ENCODE results near the gene ZNF185.

Gene ZNF185

GRCh38 chrX:152897222-152898131 lies at the start of gene ZNF185:
Gene ZNF185 (plus strand): TSS chrX:152898067. CDS start chrX:152914490, 16,423 bp downstream.
- peak; percentile 53 for DNase-seq

DNA sequence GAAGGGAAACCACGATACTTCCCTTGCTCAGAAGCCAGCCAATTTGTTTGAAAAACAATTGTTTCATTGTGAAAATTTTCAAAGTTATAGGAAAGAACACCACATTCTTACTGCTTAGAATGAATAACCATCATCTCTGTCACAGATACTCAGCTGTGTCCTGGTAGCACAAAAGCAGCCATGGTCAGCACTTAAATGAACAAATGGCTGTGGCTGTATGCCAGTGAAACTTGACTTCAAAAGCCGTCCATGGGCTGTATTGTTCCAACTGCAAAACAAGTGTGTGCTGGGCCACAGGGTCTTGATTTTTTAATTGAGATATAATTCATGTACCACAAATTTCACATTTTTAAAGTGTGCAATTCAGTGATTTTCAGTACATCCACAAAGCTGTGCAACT lies 47.4 kb upstream of the ZNF185 start:
- no peak for DNase-seq

DNA sequence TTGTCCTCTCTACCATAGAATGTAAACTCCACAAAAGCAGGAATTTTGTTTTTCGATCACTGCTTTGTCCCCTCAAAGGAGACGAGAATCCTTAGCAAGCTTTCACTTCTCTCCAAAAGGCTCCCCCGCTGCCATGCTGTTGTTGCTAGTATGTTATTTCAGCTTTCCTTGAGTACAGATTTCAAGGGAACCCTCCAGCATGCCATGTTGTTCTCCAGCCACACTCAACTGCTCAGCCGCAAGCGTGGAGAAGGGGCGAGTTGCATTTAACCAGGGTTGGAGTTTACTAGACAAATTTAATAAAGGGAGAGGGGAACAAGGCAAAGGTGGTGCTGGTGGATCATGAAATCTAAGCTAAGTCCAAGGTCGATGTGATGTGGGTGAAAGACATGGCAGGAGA lies 43.9 kb upstream of the ZNF185 start:
- no peak for DNase-seq

- no peak for DNase-seq
Measured at GRCh38 chrX:152861116-152861515, 36.8 kb upstream of the ZNF185 start.

GRCh38 chrX:152861826-152862225 lies 36.0 kb upstream of the ZNF185 start:
- no peak for DNase-seq

GRCh38 chrX:152865232-152865920 lies 32.5 kb upstream of the ZNF185 start:
- DNase-seq, result no peak

DNA sequence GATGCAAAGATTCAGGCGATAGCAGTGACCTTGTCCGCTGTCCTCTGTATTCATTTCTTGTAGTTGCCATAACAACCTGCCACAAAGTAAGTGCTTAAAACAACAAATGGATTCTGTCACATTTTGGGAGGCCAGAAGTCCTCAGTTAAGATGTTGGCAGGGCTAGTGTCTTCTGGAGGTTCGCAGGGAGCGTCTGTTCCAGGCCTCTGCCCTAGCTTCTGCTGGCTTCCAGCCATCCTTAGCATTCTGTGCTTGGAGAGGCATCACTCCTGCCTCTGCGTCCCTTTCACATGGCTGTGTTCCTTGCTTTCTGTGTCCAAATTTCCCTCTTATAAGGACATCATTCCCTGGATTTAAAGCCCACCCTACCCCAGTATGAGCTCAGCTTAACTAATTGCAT lies 31.5 kb upstream of the ZNF185 start:
- no peak for DNase-seq

- no peak for DNase-seq
Measured at GRCh38 chrX:152869972-152870371, 27.9 kb upstream of the ZNF185 start.

DNA sequence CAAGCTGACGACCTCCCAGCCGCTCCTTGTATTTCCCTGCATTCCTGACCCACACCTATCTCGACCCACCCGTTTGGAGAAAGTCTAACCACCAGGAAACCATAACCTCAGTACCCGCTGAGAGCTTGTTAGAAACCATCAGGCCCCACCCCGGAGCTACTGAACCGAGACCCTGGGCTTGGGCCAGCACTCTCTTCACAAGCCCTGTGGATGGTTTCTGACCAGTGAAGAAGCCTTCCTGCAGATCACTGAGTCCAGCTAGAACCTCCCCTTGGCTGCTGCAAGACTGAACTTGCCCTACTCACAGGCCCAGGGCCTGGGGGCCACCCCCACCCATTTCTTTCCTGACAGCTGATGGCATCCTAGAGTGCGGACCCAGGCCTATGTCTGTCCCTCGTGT lies 26.6 kb upstream of the ZNF185 start:
- no peak for DNase-seq

DNA sequence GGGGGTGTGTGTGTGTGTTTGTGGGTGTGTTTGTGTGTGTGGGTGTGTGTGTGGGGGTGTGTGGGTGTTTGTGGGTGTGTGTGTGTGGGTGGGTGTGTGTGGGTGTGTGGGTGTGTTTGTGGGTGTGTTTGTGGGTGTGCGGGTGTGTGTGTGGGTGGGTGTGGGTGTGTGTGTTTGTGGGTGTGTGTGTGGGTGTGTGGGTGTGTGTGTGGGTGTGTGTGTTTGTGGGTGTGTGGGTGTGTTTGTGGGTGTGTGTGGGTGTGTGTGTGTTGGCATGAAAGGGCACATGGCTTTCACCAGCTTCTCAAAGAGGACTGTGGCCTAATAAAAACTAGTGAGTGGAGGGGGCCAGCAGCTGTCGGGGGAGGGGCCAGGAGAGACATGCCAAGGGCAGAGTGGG lies 25.3 kb upstream of the ZNF185 start:
- DNase-seq, result no peak

- no peak for DNase-seq
Measured at GRCh38 chrX:152873361-152873760, 24.5 kb upstream of the ZNF185 start.

DNA sequence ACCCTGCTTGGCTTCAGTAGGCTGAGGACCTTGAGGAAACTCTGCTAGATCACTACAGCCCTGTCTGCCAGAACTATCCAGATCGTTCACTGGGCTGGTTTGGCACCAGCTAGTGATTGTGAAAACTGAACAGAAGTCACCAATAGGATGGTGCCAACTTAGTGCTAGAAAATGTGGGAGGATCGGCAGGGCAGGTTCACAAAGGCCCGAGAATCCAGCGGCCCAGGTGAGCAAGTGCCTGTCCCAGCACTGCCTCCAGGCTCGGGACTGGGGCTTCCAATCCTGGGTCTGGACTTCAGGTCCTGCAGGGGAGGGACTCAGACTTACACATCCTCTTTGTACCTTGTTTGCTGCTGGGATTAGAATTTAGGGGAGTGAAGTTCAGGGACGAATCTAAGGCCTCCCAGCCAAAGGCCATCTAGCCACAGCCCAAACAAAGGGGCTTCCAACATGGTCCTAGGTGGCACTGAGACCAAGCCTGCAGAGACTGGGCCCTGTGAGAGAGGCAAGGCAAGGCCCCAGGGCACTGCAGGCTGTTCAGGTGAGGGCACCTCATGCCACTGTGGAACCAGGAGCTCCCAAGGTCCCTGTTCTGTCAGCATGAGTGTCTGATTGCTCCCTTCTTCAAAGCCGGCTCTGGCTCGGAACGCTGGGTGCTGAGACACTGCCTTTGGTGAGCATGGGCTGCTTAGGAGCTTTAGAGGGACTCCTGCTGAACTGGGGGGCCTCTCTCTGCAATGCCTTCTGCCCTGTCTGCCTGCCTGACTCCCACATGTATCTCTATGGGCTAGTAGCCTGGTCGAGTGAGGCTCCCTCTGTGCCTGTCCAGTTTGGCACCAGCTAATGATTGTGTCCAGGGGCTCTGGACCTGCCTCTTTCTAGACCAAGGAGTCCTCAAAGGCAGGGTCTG lies 20.7 kb upstream of the ZNF185 start:
- DNase-seq, result no peak

- DNase-seq, result no peak
Measured at GRCh38 chrX:152878976-152879755, 18.7 kb upstream of the ZNF185 start.

- DNase-seq, result no peak
Measured at GRCh38 chrX:152881289-152881688, 16.6 kb upstream of the ZNF185 start.

- no peak for DNase-seq
Measured at GRCh38 chrX:152884171-152884570, 13.7 kb upstream of the ZNF185 start.

- no peak for DNase-seq
Measured at GRCh38 chrX:152886716-152887115, 11.2 kb upstream of the ZNF185 start.

DNA sequence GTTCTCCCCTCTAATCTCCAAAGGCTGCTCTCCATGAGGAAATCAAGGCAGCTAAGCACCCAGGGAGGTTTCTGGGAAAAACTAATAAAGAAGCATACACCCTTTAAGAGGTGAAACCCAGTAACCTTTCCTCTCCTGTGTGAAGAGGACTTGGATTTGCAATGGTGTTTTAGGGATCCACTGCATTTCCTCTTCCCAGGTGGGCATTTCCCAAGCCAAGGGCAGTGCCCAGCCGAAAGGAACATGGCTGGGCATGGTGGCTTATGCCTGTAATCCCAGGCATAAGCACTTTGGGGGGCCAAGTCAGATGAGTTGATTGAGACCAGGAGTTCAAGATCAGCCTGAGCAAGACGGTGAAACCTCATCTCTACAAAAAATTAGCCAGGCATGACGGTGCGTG lies 5.4 kb upstream of the ZNF185 start:
- DNase-seq, result no peak

DNA sequence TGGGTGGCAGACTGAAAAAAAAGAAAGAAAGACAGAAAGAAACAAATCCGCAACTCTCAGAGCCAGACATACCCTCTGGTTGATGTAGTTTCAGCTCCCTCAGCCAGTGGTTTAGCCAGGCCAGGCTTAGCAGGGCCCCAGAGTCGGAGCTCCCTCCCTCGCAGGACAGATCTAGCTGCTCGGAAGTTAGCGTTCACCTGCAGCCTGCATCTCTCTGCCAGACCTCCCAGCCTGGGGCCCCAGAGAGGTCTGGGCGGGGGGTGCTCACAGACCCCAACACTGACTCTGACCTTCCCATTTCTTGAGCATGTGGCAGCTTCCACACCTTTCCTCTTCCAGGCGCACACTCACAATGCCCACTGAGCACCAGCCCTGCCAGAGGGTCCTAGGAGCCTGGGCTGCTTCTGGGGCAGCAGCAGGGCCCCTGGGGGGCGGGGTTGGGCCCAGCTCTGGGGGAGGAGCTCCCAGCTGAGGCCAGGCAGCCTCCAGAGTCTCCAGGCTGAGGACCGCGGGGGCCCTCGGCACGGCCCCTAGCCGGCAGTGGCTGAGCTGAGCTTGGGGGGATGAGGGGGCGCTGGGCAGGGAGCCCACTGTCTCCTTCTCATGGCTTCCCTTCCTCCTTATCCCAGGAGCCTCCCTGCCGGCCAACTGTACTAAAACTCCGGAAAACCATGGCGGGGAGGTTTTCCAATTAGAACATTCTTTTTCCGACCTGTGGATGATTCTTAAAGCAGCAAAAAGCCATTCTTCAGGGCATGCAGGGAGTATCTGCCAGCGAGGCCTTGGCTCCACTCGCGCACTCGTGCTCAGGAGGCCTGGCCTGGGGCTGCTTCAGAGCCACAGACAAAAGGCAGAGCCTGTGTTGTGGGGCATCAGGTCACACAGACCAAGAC lies 4.6 kb upstream of the ZNF185 start:
- DNase-seq, result no peak

GRCh38 chrX:152893980-152894610 lies 3.8 kb upstream of the ZNF185 start:
- DNase-seq, result no peak

DNA sequence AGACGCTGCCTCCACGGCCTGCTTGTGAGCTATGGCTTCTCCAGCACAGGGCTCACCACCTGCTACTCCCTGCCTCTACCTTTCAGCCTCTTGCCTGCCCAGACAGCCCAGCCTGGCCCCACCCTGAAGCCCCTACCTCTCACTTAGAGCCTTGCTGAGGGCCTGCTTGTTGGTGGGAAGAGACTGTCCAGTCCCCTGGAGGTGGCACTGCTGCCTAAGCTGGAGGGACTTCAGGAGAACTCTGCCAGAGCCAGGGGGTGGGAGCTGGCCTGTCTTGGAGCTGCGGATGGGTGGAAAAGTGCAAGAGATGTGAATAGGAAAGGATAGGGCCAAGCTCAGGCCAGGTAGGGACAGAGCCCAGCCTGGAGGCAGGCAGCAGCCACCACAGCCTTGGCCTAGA lies 2.7 kb upstream of the ZNF185 start:
- DNase-seq, result no peak
